Esophagus muscularis mucosa (tissue), 4 donors: Measurements from ENCODE around the gene IFFO2. TPM values are rescaled to one million over a fixed set of nuclear protein-coding genes. Genes with fewer than 3 reads are reported as not detected.

Source experiments
- DNase-seq: peaks from one replicate; pipeline ENCODE4 v3.0.0-alpha.2; 2017; ENCODE audit errors: extremely low spot score
- H3K27ac ChIP-seq, 4 donors: fragments of 200-600 bp; sonication (generic); replicated peaks in 1 of 4; 1 replicate in 3 of 4; 2 replicates in 1 of 4; pipeline ENCODE4 v1.5.1; 2016 to 2019; ENCODE audit warnings: mild to moderate bottlenecking in 1 of 4
- H3K27me3 ChIP-seq, 4 donors: fragments of 200-600 bp; sonication (generic); one replicate each; pipeline versions ENCODE4 v1.5.1 to v1.6.0; 2016 to 2019
- H3K36me3 ChIP-seq, 4 donors: fragments of 200-600 bp; sonication (generic); one replicate each; pipeline ENCODE4 v1.5.1; 2016 to 2019
- H3K4me1 ChIP-seq, 4 donors: fragments of 200-600 bp; sonication (generic); one replicate each; pipeline ENCODE4 v1.5.1; 2016 to 2019
- H3K4me3 ChIP-seq, 4 donors: fragments of 200-600 bp; sonication (generic); 1 replicate in 2 of 4; 2 replicates in 2 of 4; pipeline ENCODE4 v1.5.1; 2016 to 2019; ENCODE audit warnings: mild to moderate bottlenecking in 4 of 4, moderate library complexity in 1 of 4
- H3K9me3 ChIP-seq, 4 donors: fragments of 200-600 bp; sonication (generic); 1 replicate in 3 of 4; 2 replicates in 1 of 4; pipeline ENCODE4 v1.5.1; 2016 to 2019
- EP300 ChIP-seq: sonication (generic); formaldehyde crosslinking; IDR thresholded peaks from one replicate; pipeline ENCODE4 v1.6.1; 2017; ENCODE audit warnings: antibody characterized with exemption
- POLR2A ChIP-seq: fragments of 450-650 bp; IDR thresholded peaks from one replicate; pipeline ENCODE4 v1.6.1; 2017; ENCODE audit warnings: antibody characterized with exemption, moderate library complexity, mild to moderate bottlenecking, low read depth
- POLR2AphosphoS5 ChIP-seq, 2 donors: sonication (generic); formaldehyde crosslinking; IDR thresholded peaks; one replicate each; pipeline ENCODE4 v1.6.1; 2017; ENCODE audit warnings: antibody characterized with exemption in 2 of 2
- WGBS: methylation state at CpG from one replicate; pipeline ENCODE4 v1.1.5; 2018; 5-methylcytosine and 5-hydroxymethylcytosine counted together
- intact Hi-C: fragments of 100-400 bp; cut with DNase I; formaldehyde crosslinking; loops from one replicate; pipeline ENCODE4 v1.15.1; 2023
- total RNA-seq, 4 donors: library from RNA; depleted of rRNA; stranded (reverse); fragments of >200 nt; gene quantifications; one replicate each; pipeline versions ENCODE4 v1.1.0 to v1.2.1, GENCODE V29; 2016
- TF ChIP-seq, protein P1 (sequence below), 3 experiments: fragments of 200-600 bp in 2 of 3; fragments of 450-650 bp in 1 of 3; sonication (generic) in 2 of 3; IDR thresholded peaks; one replicate each; pipeline ENCODE4 v1.5.1; 2017 to 2019; ENCODE audit warnings: antibody characterized with exemption in 3 of 3, mild to moderate bottlenecking in 2 of 3, moderate library complexity in 1 of 3

IFFO2 gene
- total RNA-seq, 4 donors from 2014 or later, result 9.6 to 40.3 (median 16.3) TPM

DNA sequence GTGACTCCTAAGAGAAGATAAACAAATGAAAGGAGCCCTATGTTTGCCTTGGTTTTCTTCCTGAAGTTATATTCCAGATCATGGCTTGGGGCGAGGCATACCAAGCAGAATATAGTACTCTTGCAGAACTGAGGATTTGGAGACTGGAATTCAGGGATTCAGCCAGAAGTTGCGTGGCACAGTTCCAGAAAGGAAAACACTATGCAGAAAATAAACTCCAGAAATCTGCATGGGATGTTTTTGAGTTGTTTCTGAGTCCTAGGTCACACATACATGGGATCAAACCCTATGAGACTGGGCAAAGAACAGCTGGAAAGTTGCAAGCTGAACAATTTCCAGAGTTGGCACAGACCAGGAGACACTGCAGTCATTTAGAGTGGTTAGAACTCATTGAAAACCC is 42.9 kb upstream of the IFFO2 start:
- DNase-seq, result no peak
- peaks cover 0 to 12% (median 0%) of the 10 kb centered on the region in 4 donors for H3K9me3 ChIP-seq
- peak overlapping the region in 2 of 4 donors; percentile 16 to 45 for H3K27ac ChIP-seq
- no peak overlapping the region for H3K4me3 ChIP-seq
- peaks cover 0 to 20% (median 19%) of the 10 kb centered on the region in 4 donors for H3K4me1 ChIP-seq
- TF ChIP-seq POLR2AphosphoS5 (IDR thresholded peaks at IDR 0.05), result no peak
- TF ChIP-seq POLR2A, result no peak
- TF ChIP-seq, protein P1, sequence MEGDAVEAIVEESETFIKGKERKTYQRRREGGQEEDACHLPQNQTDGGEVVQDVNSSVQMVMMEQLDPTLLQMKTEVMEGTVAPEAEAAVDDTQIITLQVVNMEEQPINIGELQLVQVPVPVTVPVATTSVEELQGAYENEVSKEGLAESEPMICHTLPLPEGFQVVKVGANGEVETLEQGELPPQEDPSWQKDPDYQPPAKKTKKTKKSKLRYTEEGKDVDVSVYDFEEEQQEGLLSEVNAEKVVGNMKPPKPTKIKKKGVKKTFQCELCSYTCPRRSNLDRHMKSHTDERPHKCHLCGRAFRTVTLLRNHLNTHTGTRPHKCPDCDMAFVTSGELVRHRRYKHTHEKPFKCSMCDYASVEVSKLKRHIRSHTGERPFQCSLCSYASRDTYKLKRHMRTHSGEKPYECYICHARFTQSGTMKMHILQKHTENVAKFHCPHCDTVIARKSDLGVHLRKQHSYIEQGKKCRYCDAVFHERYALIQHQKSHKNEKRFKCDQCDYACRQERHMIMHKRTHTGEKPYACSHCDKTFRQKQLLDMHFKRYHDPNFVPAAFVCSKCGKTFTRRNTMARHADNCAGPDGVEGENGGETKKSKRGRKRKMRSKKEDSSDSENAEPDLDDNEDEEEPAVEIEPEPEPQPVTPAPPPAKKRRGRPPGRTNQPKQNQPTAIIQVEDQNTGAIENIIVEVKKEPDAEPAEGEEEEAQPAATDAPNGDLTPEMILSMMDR (IDR thresholded peaks at IDR 0.05), result no peak
- TF ChIP-seq EP300, result no peak
- intact Hi-C loops, result no loop called here
- H3K27me3 ChIP-seq, result no peaks in the 10 kb centered on the region
- WGBS, result 28% methylated on average over 2 of the region's 2 CpGs
- no peaks in the 10 kb centered on the region for H3K36me3 ChIP-seq

GRCh38 chr1:18998016-18998724 is 41.7 kb upstream of the IFFO2 start:
- Histone ChIP-seq H3K36me3 (no peaks in the 10 kb centered on the region), H3K27me3 (no peaks in the 10 kb centered on the region), H3K9me3 (peaks cover 0 to 12% (median 0%) of the 10 kb centered on the region in 4 donors), H3K4me1 (peaks cover 0 to 20% (median 19%) of the 10 kb centered on the region in 4 donors), H3K27ac (peak overlapping the region in 2 of 4 donors; percentile 16 to 30), H3K4me3 (no peak overlapping the region)
- TF ChIP-seq EP300 (no peak), POLR2A (no peak), POLR2AphosphoS5 (IDR thresholded peaks at IDR 0.05) (no peak)
- TF ChIP-seq, protein P1 (IDR thresholded peaks at IDR 0.05), result no peak
- intact Hi-C loops, result no loop called here
- WGBS, result 89% methylated on average over 8 of the region's 9 CpGs
- DNase-seq, result no peak

- 40% methylated on average over 3 of the region's 6 CpGs for WGBS
- Histone ChIP-seq H3K4me1 (peaks cover 0 to 20% (median 19%) of the 10 kb centered on the region in 4 donors), H3K27me3 (no peaks in the 10 kb centered on the region), H3K36me3 (no peaks in the 10 kb centered on the region), H3K9me3 (peaks cover 0 to 12% (median 0%) of the 10 kb centered on the region in 4 donors), H3K27ac (no peak overlapping the region), H3K4me3 (no peak overlapping the region)
- DNase-seq, result no peak
- intact Hi-C loops, result no loop called here
- TF ChIP-seq POLR2A, result no peak
These were observed 41.0 kb upstream of the IFFO2 start for GRCh38 chr1:18997508-18997907.

GRCh38 chr1:18996548-18997177 is 40.2 kb upstream of the IFFO2 start:
- WGBS, result 88% methylated on average over 6 of the region's 6 CpGs
- no peaks in the 10 kb centered on the region for H3K27me3 ChIP-seq
- H3K9me3 ChIP-seq, result peaks cover 0 to 10% (median 0%) of the 10 kb centered on the region in 4 donors
- H3K36me3 ChIP-seq, result no peaks in the 10 kb centered on the region
- H3K4me3 ChIP-seq, result no peak overlapping the region
- intact Hi-C loops, result no loop called here
- H3K27ac ChIP-seq, result no peak overlapping the region
- peaks cover 0 to 20% (median 19%) of the 10 kb centered on the region in 4 donors for H3K4me1 ChIP-seq
- TF ChIP-seq EP300, result no peak
- TF ChIP-seq, protein P1 (IDR thresholded peaks at IDR 0.05), result no peak
- no peak for TF ChIP-seq POLR2AphosphoS5 (IDR thresholded peaks at IDR 0.05)
- TF ChIP-seq POLR2A, result no peak
- no peak for DNase-seq

- 81% methylated on average over 6 of the region's 6 CpGs for WGBS
- no peak for TF ChIP-seq POLR2A
- TF ChIP-seq, protein P1 (IDR thresholded peaks at IDR 0.05), result no peak
- no peak for TF ChIP-seq POLR2AphosphoS5 (IDR thresholded peaks at IDR 0.05)
- TF ChIP-seq EP300, result no peak
- H3K9me3 ChIP-seq, result no peaks in the 10 kb centered on the region
- no peaks in the 10 kb centered on the region for H3K27me3 ChIP-seq
- intact Hi-C loops, result no loop called here
- H3K27ac ChIP-seq, result no peak overlapping the region
- no peaks in the 10 kb centered on the region for H3K36me3 ChIP-seq
- peaks cover 0 to 17% (median 16%) of the 10 kb centered on the region in 4 donors for H3K4me1 ChIP-seq
- no peak for DNase-seq
- no peak overlapping the region for H3K4me3 ChIP-seq
These were observed 37.9 kb upstream of the IFFO2 start for GRCh38 chr1:18994381-18994780.
